PFSK-1 (cell line): ENCODE measurements around the gene HHAT.

Source experiments
- POLR2AphosphoS5 ChIP-seq: IDR thresholded peaks from 2 replicates; pipeline ENCODE4 v1.6.1; 2012; ENCODE audit warnings: low read depth, mild to moderate bottlenecking, control low read depth, low read length, moderate library complexity
- SIN3A ChIP-seq: IDR thresholded peaks from 2 replicates; pipeline ENCODE4 v1.6.1; 2012; ENCODE audit warnings: mild to moderate bottlenecking, low read length, moderate library complexity, borderline replicate concordance; ENCODE audit not compliant: insufficient read depth
- TF ChIP-seq, protein P1 (sequence below), 2 experiments: IDR thresholded peaks; 2 replicates each; pipeline versions ENCODE4 v1.6.1 to v1.8.0; 2011 to 2012; ENCODE audit warnings: low read depth in 2 of 2, low read length in 2 of 2, control low read depth in 1 of 2, inconsistent platforms in 1 of 2, mild to moderate bottlenecking in 1 of 2, moderate library complexity in 1 of 2; ENCODE audit not compliant: insufficient read depth in 1 of 2

DNA sequence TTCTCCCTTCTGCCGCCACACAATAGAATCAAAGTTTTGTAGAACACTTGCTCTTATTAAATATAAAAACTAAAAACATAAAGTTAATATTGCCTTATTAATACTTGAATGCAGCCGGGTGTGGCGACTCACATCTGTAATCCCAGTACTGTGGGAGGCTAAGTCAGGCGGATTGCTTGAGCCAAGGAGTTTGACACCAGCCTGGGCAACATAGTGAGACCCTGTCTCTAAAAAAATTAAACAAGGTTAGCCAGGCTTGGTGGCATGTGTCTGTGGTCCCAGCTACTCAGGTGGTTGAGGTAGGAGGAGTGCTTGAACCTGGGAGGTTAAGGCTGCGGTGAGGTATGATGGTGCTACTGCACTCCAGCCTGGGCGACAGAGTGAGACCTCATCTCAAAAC lies 13.2 kb upstream of the HHAT start:
- TF ChIP-seq, protein P1, sequence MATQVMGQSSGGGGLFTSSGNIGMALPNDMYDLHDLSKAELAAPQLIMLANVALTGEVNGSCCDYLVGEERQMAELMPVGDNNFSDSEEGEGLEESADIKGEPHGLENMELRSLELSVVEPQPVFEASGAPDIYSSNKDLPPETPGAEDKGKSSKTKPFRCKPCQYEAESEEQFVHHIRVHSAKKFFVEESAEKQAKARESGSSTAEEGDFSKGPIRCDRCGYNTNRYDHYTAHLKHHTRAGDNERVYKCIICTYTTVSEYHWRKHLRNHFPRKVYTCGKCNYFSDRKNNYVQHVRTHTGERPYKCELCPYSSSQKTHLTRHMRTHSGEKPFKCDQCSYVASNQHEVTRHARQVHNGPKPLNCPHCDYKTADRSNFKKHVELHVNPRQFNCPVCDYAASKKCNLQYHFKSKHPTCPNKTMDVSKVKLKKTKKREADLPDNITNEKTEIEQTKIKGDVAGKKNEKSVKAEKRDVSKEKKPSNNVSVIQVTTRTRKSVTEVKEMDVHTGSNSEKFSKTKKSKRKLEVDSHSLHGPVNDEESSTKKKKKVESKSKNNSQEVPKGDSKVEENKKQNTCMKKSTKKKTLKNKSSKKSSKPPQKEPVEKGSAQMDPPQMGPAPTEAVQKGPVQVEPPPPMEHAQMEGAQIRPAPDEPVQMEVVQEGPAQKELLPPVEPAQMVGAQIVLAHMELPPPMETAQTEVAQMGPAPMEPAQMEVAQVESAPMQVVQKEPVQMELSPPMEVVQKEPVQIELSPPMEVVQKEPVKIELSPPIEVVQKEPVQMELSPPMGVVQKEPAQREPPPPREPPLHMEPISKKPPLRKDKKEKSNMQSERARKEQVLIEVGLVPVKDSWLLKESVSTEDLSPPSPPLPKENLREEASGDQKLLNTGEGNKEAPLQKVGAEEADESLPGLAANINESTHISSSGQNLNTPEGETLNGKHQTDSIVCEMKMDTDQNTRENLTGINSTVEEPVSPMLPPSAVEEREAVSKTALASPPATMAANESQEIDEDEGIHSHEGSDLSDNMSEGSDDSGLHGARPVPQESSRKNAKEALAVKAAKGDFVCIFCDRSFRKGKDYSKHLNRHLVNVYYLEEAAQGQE (IDR thresholded peaks at IDR 0.05; ENCODE audit: insufficient read depth in 1 of 2, low read depth in 2 of 2, low read length in 2 of 2), result no peak
- no peak for TF ChIP-seq SIN3A
- no peak for TF ChIP-seq POLR2AphosphoS5
